Common myeloid progenitor, CD34-positive (primary cell): ENCODE measurements around the gene PRDM16.

ENCODE experiments used
- CTCF ChIA-PET: fragments of 350-600 bp; sonication (Branson Sonifier 250); formaldehyde crosslinking; loops from one replicate; lab custom pipeline; 2021; ENCODE audit warnings: antibody characterized with exemption; lab: Charles Lee
- POLR2A ChIA-PET: fragments of 350-600 bp; sonication (Branson Sonifier 250); formaldehyde crosslinking; loops from one replicate; lab custom pipeline; 2021; ENCODE audit warnings: antibody characterized with exemption; lab: Charles Lee
- DNase-seq, 3 donors: peaks; one replicate each; pipeline versions ENCODE4 v3.0.0 to v3.0.0-alpha.2; 2013
- H3K27ac ChIP-seq, 2 experiments: 1 replicate in 1 of 2; 2 replicates in 1 of 2; pipeline ENCODE4 v1.7.0; 2013; ENCODE audit warnings: inconsistent platforms in 2 of 2, low read length in 2 of 2, mild to moderate bottlenecking in 2 of 2, low read depth in 1 of 2, moderate library complexity in 1 of 2; ENCODE audit not compliant: severe bottlenecking in 2 of 2, insufficient read depth in 1 of 2, poor library complexity in 1 of 2
- H3K27me3 ChIP-seq, 5 experiments: replicated peaks in 2 of 5; 1 replicate in 3 of 5; 2 replicates in 2 of 5; pipeline versions ENCODE4 v1.6.1 to v1.7.0; 2013; ENCODE audit warnings: low read length in 4 of 5, mild to moderate bottlenecking in 2 of 5, moderate library complexity in 2 of 5, inconsistent platforms in 1 of 5; ENCODE audit not compliant: insufficient read depth in 5 of 5, control insufficient read depth in 4 of 5
- H3K36me3 ChIP-seq, 4 experiments: 1 replicate in 2 of 4; 2 replicates in 2 of 4; pipeline versions ENCODE4 v1.6.1 to v1.7.0; 2013; ENCODE audit warnings: low read length in 3 of 4, control low read depth in 1 of 4, mild to moderate bottlenecking in 1 of 4; ENCODE audit not compliant: control insufficient read depth in 4 of 4, insufficient read depth in 4 of 4
- H3K4me1 ChIP-seq, 4 experiments: 1 replicate in 3 of 4; 2 replicates in 1 of 4; pipeline versions ENCODE4 v1.6.1 to v1.7.1; 2013; ENCODE audit warnings: low read length in 3 of 4, mild to moderate bottlenecking in 3 of 4, control low read depth in 1 of 4, inconsistent platforms in 1 of 4, moderate library complexity in 1 of 4; ENCODE audit not compliant: control insufficient read depth in 4 of 4, insufficient read depth in 4 of 4; ENCODE audit errors: control extremely low read depth in 1 of 4
- H3K4me3 ChIP-seq, 7 experiments: 1 replicate in 4 of 7; 2 replicates in 3 of 7; pipeline versions ENCODE4 v1.5.1 to v1.7.0; 2013; ENCODE audit warnings: mild to moderate bottlenecking in 7 of 7, low read length in 6 of 7, moderate library complexity in 6 of 7, inconsistent platforms in 2 of 7, low read depth in 2 of 7, control low read depth in 1 of 7; ENCODE audit not compliant: insufficient read depth in 4 of 7, control insufficient read depth in 1 of 7; ENCODE audit errors: extremely low read depth in 1 of 7
- H3K9me3 ChIP-seq, 5 experiments: 1 replicate in 4 of 5; 2 replicates in 1 of 5; pipeline versions ENCODE4 v1.6.1 to v1.7.1; 2013; ENCODE audit warnings: low read length in 4 of 5, mild to moderate bottlenecking in 2 of 5, inconsistent platforms in 1 of 5, low read depth in 1 of 5, moderate library complexity in 1 of 5; ENCODE audit not compliant: control insufficient read depth in 4 of 5, insufficient read depth in 2 of 5; ENCODE audit errors: control extremely low read depth in 1 of 5
- WGBS: methylation state at CpG from one replicate; pipeline ENCODE4 v1.1.5; 2013; ENCODE audit not compliant: insufficient coverage; 5-methylcytosine and 5-hydroxymethylcytosine counted together

The PRDM16 gene

GRCh38 chr1:3196577-3197245, 127.7 kb downstream of the PRDM16 start:
- no peak for DNase-seq
- 60% methylated on average over 13 of the region's 17 CpGs for WGBS
- no peak overlapping the region for H3K27ac ChIP-seq
- peak overlapping the region in 3 of 7 experiments; percentile 1 to 26 (median 16) for H3K4me3 ChIP-seq
- peaks cover 0 to 22% (median 20%) of the 10 kb centered on the region in 4 experiments for H3K4me1 ChIP-seq
- no peaks in the 10 kb centered on the region for H3K27me3 ChIP-seq
- H3K9me3 ChIP-seq = peaks cover 0 to 8% (median 3%) of the 10 kb centered on the region in 5 experiments
- ChIA-PET POLR2A (no interaction called here), CTCF (interaction anchor here (1.0 to 1.5 kb wide), 3 partner anchors 10 to 18 kb away, joined by 3 to 4 read pairs (median 3); no protein-coding TSS in a partner anchor)
- peaks cover 0 to 4% (median 2%) of the 10 kb centered on the region in 4 experiments for H3K36me3 ChIP-seq

DNA sequence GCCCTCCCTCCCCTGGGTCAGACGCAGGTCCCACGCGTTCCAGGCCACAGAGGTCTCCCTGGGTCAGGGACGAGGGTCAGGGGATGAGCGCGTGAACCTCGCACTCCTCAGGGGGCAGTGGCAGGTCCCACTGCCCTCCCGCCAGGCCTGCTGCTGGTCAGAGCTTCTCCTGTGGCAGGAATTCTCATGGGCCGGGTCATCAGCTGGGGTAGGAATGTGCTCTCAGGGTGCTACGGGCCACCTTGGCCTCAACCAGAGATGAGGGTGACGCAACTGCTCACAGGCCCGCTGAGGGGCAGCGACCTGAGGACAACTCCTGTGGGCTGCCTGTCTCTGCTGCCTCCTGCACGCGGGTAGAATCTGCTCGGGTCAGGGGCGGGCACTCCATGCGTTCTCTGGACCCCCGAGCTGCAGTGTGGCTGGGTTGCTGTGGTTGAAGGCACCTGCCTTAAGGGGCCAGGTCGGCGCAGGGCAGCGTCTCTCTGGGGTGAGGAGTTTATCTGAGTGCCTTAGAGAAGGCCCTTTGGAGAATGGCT, 128.8 kb downstream of the PRDM16 start:
- POLR2A ChIA-PET = no interaction called here
- H3K27me3 ChIP-seq = no peaks in the 10 kb centered on the region
- H3K27ac ChIP-seq = no peak overlapping the region
- peaks cover 0 to 4% (median 0%) of the 10 kb centered on the region in 4 experiments for H3K36me3 ChIP-seq
- H3K9me3 ChIP-seq = no peaks in the 10 kb centered on the region
- no peak overlapping the region for H3K4me3 ChIP-seq
- CTCF ChIA-PET = interaction anchor here (1.5 to 1.8 kb wide), 2 partner anchors 11 to 19 kb away, joined by 3 to 4 read pairs; no protein-coding TSS in a partner anchor
- DNase-seq = no peak
- whole genome bisulfite sequencing = 92% methylated on average over 15 of the region's 22 CpGs
- peaks cover 0 to 24% (median 23%) of the 10 kb centered on the region in 4 experiments for H3K4me1 ChIP-seq

- H3K9me3 ChIP-seq = no peaks in the 10 kb centered on the region
- WGBS = 97% methylated on average over 30 of the region's 40 CpGs
- no peak overlapping the region for H3K4me3 ChIP-seq
- no peak overlapping the region for H3K27ac ChIP-seq
- peaks cover 0 to 24% (median 23%) of the 10 kb centered on the region in 4 experiments for H3K4me1 ChIP-seq
- peaks cover 0 to 4% (median 0%) of the 10 kb centered on the region in 4 experiments for H3K36me3 ChIP-seq
- DNase-seq = no peak
- POLR2A ChIA-PET = no interaction called here
- CTCF ChIA-PET = interaction anchor here (1.0 to 1.8 kb wide), 2 partner anchors 8 to 18 kb away, joined by 3 read pairs; no protein-coding TSS in a partner anchor
- H3K27me3 ChIP-seq = no peaks in the 10 kb centered on the region
Measured at GRCh38 chr1:3198371-3199271, 129.6 kb downstream of the PRDM16 start.

DNA sequence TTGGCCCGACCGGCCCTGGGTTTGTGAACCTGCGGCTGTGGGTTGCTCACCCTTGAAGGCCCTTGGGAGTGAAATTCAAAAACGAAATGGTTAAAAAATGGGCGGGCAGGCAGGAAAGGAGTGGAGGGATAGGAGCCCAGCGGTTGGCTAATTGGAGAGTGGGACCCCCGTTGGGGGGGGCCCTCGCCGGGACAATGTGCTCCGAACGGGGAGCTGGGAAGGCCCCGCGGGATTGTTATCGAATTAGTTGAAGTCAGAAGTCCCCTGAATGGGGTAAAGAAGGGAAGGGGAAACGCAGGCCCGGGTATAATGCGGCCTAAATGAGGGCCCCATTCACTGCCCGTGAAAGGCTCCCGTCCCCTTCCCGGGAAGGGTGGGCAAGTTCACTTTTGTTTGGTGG, 135.7 kb downstream of the PRDM16 start:
- POLR2A ChIA-PET = interaction anchor here (0.6 kb wide), 1 partner anchor 153 kb away, joined by 5 read pairs; no protein-coding TSS in a partner anchor
- H3K4me3 ChIP-seq = no peak overlapping the region
- no peaks in the 10 kb centered on the region for H3K36me3 ChIP-seq
- 88% methylated on average over 16 of the region's 20 CpGs for WGBS
- no peak for DNase-seq
- H3K27ac ChIP-seq = no peak overlapping the region
- CTCF ChIA-PET = no interaction called here
- H3K9me3 ChIP-seq = no peaks in the 10 kb centered on the region
- H3K27me3 ChIP-seq = no peaks in the 10 kb centered on the region
- peaks cover 0 to 16% (median 7%) of the 10 kb centered on the region in 4 experiments for H3K4me1 ChIP-seq

GRCh38 chr1:3205815-3206214, 136.8 kb downstream of the PRDM16 start:
- Histone ChIP-seq H3K27ac (no peak overlapping the region), H3K4me3 (no peak overlapping the region), H3K36me3 (peaks cover 0 to 4% (median 0%) of the 10 kb centered on the region in 4 experiments), H3K27me3 (no peaks in the 10 kb centered on the region), H3K4me1 (peaks cover 0 to 16% (median 7%) of the 10 kb centered on the region in 4 experiments), H3K9me3 (no peaks in the 10 kb centered on the region)
- CTCF ChIA-PET = interaction anchor here (1.5 to 1.6 kb wide), 2 partner anchors 7 to 15 kb away, joined by 3 to 4 read pairs; no protein-coding TSS in a partner anchor
- DNase-seq = no peak
- POLR2A ChIA-PET = no interaction called here
- WGBS = 96% methylated on average over 9 of the region's 13 CpGs

DNA sequence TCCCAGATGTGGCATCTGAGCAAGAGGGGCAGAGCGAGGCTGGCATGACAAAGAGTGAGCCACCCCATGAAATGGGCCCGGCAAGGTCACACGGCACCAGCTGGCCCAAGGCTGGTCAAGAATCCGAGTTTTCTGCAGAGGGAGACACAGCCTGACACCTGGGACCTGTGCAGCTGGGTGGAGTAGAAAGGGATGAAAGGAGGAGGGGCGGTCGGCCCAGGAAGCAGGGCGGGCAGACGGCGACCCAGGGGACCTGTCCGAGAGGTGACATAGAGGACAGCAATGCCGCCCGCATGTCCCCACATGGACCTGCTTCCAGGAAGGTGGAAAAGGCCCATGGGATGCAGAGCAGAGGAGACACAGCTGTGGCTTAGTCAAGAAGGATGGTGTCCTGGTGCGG, 137.7 kb downstream of the PRDM16 start:
- DNase-seq = no peak
- H3K4me3 ChIP-seq = no peak overlapping the region
- H3K36me3 ChIP-seq = peaks cover 0 to 4% (median 0%) of the 10 kb centered on the region in 4 experiments
- no peaks in the 10 kb centered on the region for H3K9me3 ChIP-seq
- ChIA-PET CTCF (interaction anchor here (0.8 to 1.6 kb wide), 5 partner anchors 8 to 23 kb away, joined by 3 to 4 read pairs (median 3); no protein-coding TSS in a partner anchor), POLR2A (interaction anchor here (0.6 to 1.2 kb wide), 2 partner anchors 10 to 18 kb away, joined by 3 to 4 read pairs; no protein-coding TSS in a partner anchor)
- 92% methylated on average over 10 of the region's 13 CpGs for WGBS
- H3K27ac ChIP-seq = no peak overlapping the region
- H3K27me3 ChIP-seq = no peaks in the 10 kb centered on the region
- peaks cover 0 to 16% (median 6%) of the 10 kb centered on the region in 4 experiments for H3K4me1 ChIP-seq
